Tibial nerve (tissue), 4 donors: ENCODE measurements around the gene SGCG. TPM values are rescaled to one million over a fixed set of nuclear protein-coding genes. Genes with fewer than 3 reads are reported as not detected.

Experiments
- DNase-seq, 2 donors: peaks; one replicate each; pipeline ENCODE4 v3.0.0-alpha.2; 2019; ENCODE audit warnings: low spot score in 2 of 2
- H3K27ac ChIP-seq, 4 donors: fragments of 200-600 bp; sonication (generic) in 3 of 4; one replicate each; pipeline ENCODE4 v1.5.1; 2017 to 2019; ENCODE audit warnings: mild to moderate bottlenecking in 1 of 4
- H3K27me3 ChIP-seq, 2 donors: fragments of 200-600 bp; sonication (generic) in 1 of 2; one replicate each; pipeline versions ENCODE4 v1.5.1 to v1.6.0; 2017 to 2019
- H3K36me3 ChIP-seq, 3 donors: fragments of 200-600 bp; sonication (generic); one replicate each; pipeline ENCODE4 v1.5.1; 2018 to 2019
- H3K4me1 ChIP-seq, 4 donors: fragments of 200-600 bp; sonication (generic) in 3 of 4; one replicate each; pipeline ENCODE4 v1.5.1; 2017 to 2019
- H3K4me3 ChIP-seq, 4 donors: fragments of 200-600 bp; sonication (generic) in 3 of 4; one replicate each; pipeline ENCODE4 v1.5.1; 2017 to 2019; ENCODE audit warnings: mild to moderate bottlenecking in 1 of 4, moderate library complexity in 1 of 4
- H3K9me3 ChIP-seq, 4 donors: fragments of 200-600 bp; sonication (generic) in 3 of 4; one replicate each; pipeline ENCODE4 v1.5.1; 2017 to 2019
- CTCF ChIP-seq, 5 experiments: fragments of 200-600 bp in 3 of 5; fragments of 450-650 bp in 2 of 5; sonication (generic) in 3 of 5; IDR thresholded peaks; one replicate each; pipeline ENCODE4 v1.5.1; 2016 to 2019; ENCODE audit warnings: antibody characterized with exemption in 5 of 5, mild to moderate bottlenecking in 3 of 5, moderate library complexity in 2 of 5
- EP300 ChIP-seq, 2 donors: sonication (generic); formaldehyde crosslinking; IDR thresholded peaks; one replicate each; pipeline ENCODE4 v1.6.1; 2017; ENCODE audit warnings: antibody characterized with exemption in 2 of 2, mild to moderate bottlenecking in 1 of 2
- POLR2A ChIP-seq, 2 donors: fragments of 450-650 bp; IDR thresholded peaks; one replicate each; pipeline ENCODE4 v1.6.1; 2017; ENCODE audit warnings: antibody characterized with exemption in 2 of 2, mild to moderate bottlenecking in 2 of 2, moderate library complexity in 2 of 2
- WGBS, 2 donors: methylation state at CpG; one replicate each; pipeline ENCODE4 v1.1.5; 2018; 5-methylcytosine and 5-hydroxymethylcytosine counted together
- total RNA-seq, 4 donors: library from RNA; depleted of rRNA; stranded (reverse); fragments of >200 nt; gene quantifications; one replicate each; pipeline ENCODE4 v1.1.0, GENCODE V29; 2016

Gene SGCG
- total RNA-seq, 4 donors from 2014 or later: 1.1 to 2.0 (median 1.7) TPM

- H3K36me3 ChIP-seq: peaks cover 0 to 85% (median 0%) of the 10 kb centered on the region in 3 donors
- 79 to 86% methylated on average over 4 of the region's 4 CpGs for WGBS, 2 donors
Measured at GRCh38 chr13:23348262-23349127, 167.7 kb downstream of the SGCG start.

GRCh38 chr13:23349161-23349897 is 168.6 kb downstream of the SGCG start:
- peaks cover 0 to 5% (median 0%) of the 10 kb centered on the region in 4 donors for H3K4me1 ChIP-seq
- DNase-seq: peak in 1 of 2 donors; percentile 10
- 88 to 89% methylated on average over 4 of the region's 4 CpGs for WGBS, 2 donors
- TF ChIP-seq CTCF (IDR thresholded peaks at IDR 0.05) (no peak), POLR2A (IDR thresholded peaks at IDR 0.05) (no peak), EP300 (IDR thresholded peaks at IDR 0.05) (peak in 1 of 2 donors; percentile 56)
- no peaks in the 10 kb centered on the region for H3K9me3 ChIP-seq
- no peaks in the 10 kb centered on the region for H3K27me3 ChIP-seq
- peak overlapping the region in 1 of 4 donors; percentile 74 for H3K27ac ChIP-seq
- H3K36me3 ChIP-seq: peaks cover 0 to 88% (median 0%) of the 10 kb centered on the region in 3 donors
- no peak overlapping the region for H3K4me3 ChIP-seq

More at GRCh38 chr13:23348262-23349127, 167.7 kb downstream of the SGCG start:
- no peak for DNase-seq
- no peak for TF ChIP-seq POLR2A (IDR thresholded peaks at IDR 0.05)
- no peak for TF ChIP-seq EP300 (IDR thresholded peaks at IDR 0.05)
- no peak for TF ChIP-seq CTCF (IDR thresholded peaks at IDR 0.05)
- no peaks in the 10 kb centered on the region for H3K27me3 ChIP-seq
- H3K9me3 ChIP-seq: no peaks in the 10 kb centered on the region
- H3K27ac ChIP-seq: no peak overlapping the region
- peaks cover 0 to 5% (median 0%) of the 10 kb centered on the region in 4 donors for H3K4me1 ChIP-seq
- H3K4me3 ChIP-seq: no peak overlapping the region

- H3K9me3 ChIP-seq: no peaks in the 10 kb centered on the region
- H3K27ac ChIP-seq: peak overlapping the region in 1 of 4 donors; percentile 74
- peaks cover 0 to 93% (median 0%) of the 10 kb centered on the region in 3 donors for H3K36me3 ChIP-seq
- no peak for TF ChIP-seq CTCF (IDR thresholded peaks at IDR 0.05)
- TF ChIP-seq EP300 (IDR thresholded peaks at IDR 0.05): no peak
- no peak for TF ChIP-seq POLR2A (IDR thresholded peaks at IDR 0.05)
- no peaks in the 10 kb centered on the region for H3K27me3 ChIP-seq
- no peak for DNase-seq
- 83% methylated on average over 3 of the region's 3 CpGs for WGBS, 2 donors
- peaks cover 0 to 5% (median 0%) of the 10 kb centered on the region in 4 donors for H3K4me1 ChIP-seq
- no peak overlapping the region for H3K4me3 ChIP-seq
Measured at GRCh38 chr13:23350009-23350408, 169.2 kb downstream of the SGCG start.

- no peaks in the 10 kb centered on the region for H3K9me3 ChIP-seq
- H3K27me3 ChIP-seq: no peaks in the 10 kb centered on the region
- DNase-seq: no peak
- no peak overlapping the region for H3K4me3 ChIP-seq
- no peak for TF ChIP-seq POLR2A (IDR thresholded peaks at IDR 0.05)
- H3K4me1 ChIP-seq: peaks cover 0 to 5% (median 0%) of the 10 kb centered on the region in 4 donors
- H3K27ac ChIP-seq: no peak overlapping the region
- WGBS, 2 donors: 65 to 66% methylated on average over 4 of the region's 4 CpGs
- H3K36me3 ChIP-seq: peaks cover 0 to 95% (median 0%) of the 10 kb centered on the region in 3 donors
Measured at GRCh38 chr13:23352161-23352560, 171.4 kb downstream of the SGCG start.

GRCh38 chr13:23354520-23354919 is 173.7 kb downstream of the SGCG start:
- no peak overlapping the region for H3K27ac ChIP-seq
- WGBS, 2 donors: 98% methylated on average over 5 of the region's 5 CpGs
- no peaks in the 10 kb centered on the region for H3K9me3 ChIP-seq
- H3K36me3 ChIP-seq: peaks cover 0 to 87% (median 0%) of the 10 kb centered on the region in 3 donors
- no peaks in the 10 kb centered on the region for H3K4me1 ChIP-seq
- H3K27me3 ChIP-seq: no peaks in the 10 kb centered on the region
- no peak for TF ChIP-seq POLR2A (IDR thresholded peaks at IDR 0.05)
- TF ChIP-seq CTCF (IDR thresholded peaks at IDR 0.05): no peak
- no peak for TF ChIP-seq EP300 (IDR thresholded peaks at IDR 0.05)
- H3K4me3 ChIP-seq: no peak overlapping the region
- no peak for DNase-seq
